SU-DHL-6 (cell line): ENCODE measurements around the gene WDR5.

Experiments
- H2AFZ ChIP-seq: fragments of 200-600 bp; sonication (generic); 2 replicates; pipeline ENCODE4 v1.6.1; 2014; ENCODE audit warnings: low read depth, mild to moderate bottlenecking, moderate library complexity, mixed read lengths, antibody characterized with exemption, low read length; ENCODE audit not compliant: severe bottlenecking
- H3F3A ChIP-seq: fragments of 200-600 bp; shearing (Covaris generic); 2 replicates; pipeline ENCODE4 v1.6.0; 2016; ENCODE audit warnings: antibody characterized with exemption, mild to moderate bottlenecking; ENCODE audit not compliant: insufficient read depth
- H3K27ac ChIP-seq: fragments of 200-600 bp; sonication (generic); 2 replicates; pipeline ENCODE4 v1.5.1; 2016; ENCODE audit warnings: low read depth, mild to moderate bottlenecking, low read length, moderate library complexity, mixed read lengths
- H3K27me3 ChIP-seq: fragments of 200-600 bp; sonication (generic), shearing (Covaris generic); 2 replicates; pipeline ENCODE4 v1.6.0; 2014; ENCODE audit warnings: mild to moderate bottlenecking, low read length
- H3K36me3 ChIP-seq: fragments of 200-600 bp; sonication (generic); 2 replicates; pipeline ENCODE4 v1.6.1; 2014; ENCODE audit warnings: mild to moderate bottlenecking, low read length, mixed read lengths
- H3K4me2 ChIP-seq: fragments of 300-600, 200-600 bp; shearing (Covaris generic), sonication (generic); 2 replicates; pipeline ENCODE4 v1.6.0; 2014; ENCODE audit warnings: low read length, low read depth, mild to moderate bottlenecking; ENCODE audit not compliant: poor library complexity, severe bottlenecking
- H3K4me3 ChIP-seq: fragments of 200-600 bp; sonication (generic); 2 replicates; pipeline ENCODE4 v1.5.1; 2014; ENCODE audit warnings: antibody characterized with exemption, low read length, mild to moderate bottlenecking, mixed read lengths; ENCODE audit not compliant: insufficient read depth, poor library complexity, severe bottlenecking
- H3K79me2 ChIP-seq: fragments of 200-600 bp; sonication (generic); 2 replicates; pipeline ENCODE4 v1.6.1; 2014; ENCODE audit warnings: mild to moderate bottlenecking, low read length, moderate library complexity; ENCODE audit not compliant: insufficient read depth
- H3K9ac ChIP-seq: fragments of 200-600 bp; sonication (generic); 2 replicates; pipeline ENCODE4 v1.7.0; 2014; ENCODE audit warnings: mild to moderate bottlenecking, low read length
- H3K9me2 ChIP-seq: fragments of 200-600 bp; sonication (generic); replicated peaks from 2 replicates; pipeline ENCODE4 v1.6.1; 2014; ENCODE audit warnings: low read length; ENCODE audit not compliant: insufficient read depth
- H3K9me3 ChIP-seq: fragments of 200-600 bp; sonication (generic); 2 replicates; pipeline ENCODE4 v1.6.1; 2014; ENCODE audit warnings: low read length, mixed read lengths; ENCODE audit not compliant: insufficient read depth
- H4K20me1 ChIP-seq: fragments of 200-600 bp; sonication (generic); 2 replicates; pipeline ENCODE4 v1.6.1; 2014; ENCODE audit warnings: low read depth, mild to moderate bottlenecking, antibody characterized with exemption, low read length, moderate library complexity, mixed read lengths
- CTCF ChIP-seq: fragments of 200-600 bp; sonication (generic); IDR thresholded peaks from one replicate; pipeline ENCODE4 v1.5.1; 2017; ENCODE audit warnings: antibody characterized with exemption, mild to moderate bottlenecking, low read length, moderate library complexity; ENCODE audit not compliant: insufficient read depth, poor library complexity, severe bottlenecking
- EZH2phosphoT487 ChIP-seq: fragments of 200-600 bp; sonication (generic), shearing (Covaris generic); conservative IDR thresholded peaks from 2 replicates; pipeline ENCODE4 v1.6.1; 2018; ENCODE audit warnings: mild to moderate bottlenecking, antibody characterized with exemption, low read length, moderate library complexity, mixed read lengths

The WDR5 gene

DNA sequence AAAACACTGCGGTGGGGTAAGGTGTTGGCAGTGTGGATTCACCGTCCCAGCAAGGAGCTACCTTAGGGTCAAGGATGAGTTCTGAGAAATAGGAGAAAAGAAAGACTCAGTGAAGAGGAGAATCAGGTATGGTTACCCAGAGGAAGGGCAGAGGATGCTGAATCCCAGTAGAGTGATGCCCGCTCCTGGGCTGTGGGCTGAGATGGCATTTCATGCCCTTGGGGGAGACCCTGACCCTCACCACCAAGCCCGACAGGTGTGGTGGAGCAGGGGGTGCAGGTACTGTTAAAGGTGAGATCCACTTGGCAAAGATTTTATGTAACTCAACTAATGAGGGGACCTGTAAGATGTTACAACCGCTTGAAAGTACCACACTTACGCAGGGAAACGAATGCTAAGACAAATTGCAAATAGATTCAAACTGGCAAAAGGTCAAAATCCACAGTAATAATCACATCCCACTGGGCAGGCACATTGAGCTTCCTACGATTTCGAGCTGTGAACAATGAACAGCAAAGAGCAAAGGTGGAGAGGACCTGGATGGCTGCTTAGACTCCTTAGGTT lies 26.4 kb downstream of the WDR5 start:
- Histone ChIP-seq H3K79me2 (no peaks in the 10 kb centered on the region), H3K36me3 (no peaks in the 10 kb centered on the region), H3K9me2 (no peaks in the 10 kb centered on the region), H3K27me3 (no peaks in the 10 kb centered on the region), H3F3A (no peaks in the 10 kb centered on the region), H2AFZ (no peak overlapping the region), H3K27ac (no peak overlapping the region), H3K4me3 (no peak overlapping the region), H3K9ac (no peak overlapping the region), H3K9me3 (no peaks in the 10 kb centered on the region), H4K20me1 (no peaks in the 10 kb centered on the region), H3K4me2 (no peak overlapping the region)
- TF ChIP-seq EZH2phosphoT487 = no peak
- TF ChIP-seq CTCF = no peak

GRCh38 chr9:134162926-134163370 lies 27.1 kb downstream of the WDR5 start:
- Histone ChIP-seq H3K27ac (no peak overlapping the region), H3K9me2 (no peaks in the 10 kb centered on the region), H3K4me3 (no peak overlapping the region), H3K9me3 (no peaks in the 10 kb centered on the region), H3K36me3 (no peaks in the 10 kb centered on the region), H3K79me2 (no peaks in the 10 kb centered on the region), H2AFZ (no peak overlapping the region), H3F3A (no peaks in the 10 kb centered on the region), H3K9ac (no peak overlapping the region), H3K4me2 (no peak overlapping the region), H4K20me1 (no peaks in the 10 kb centered on the region), H3K27me3 (no peaks in the 10 kb centered on the region)
- TF ChIP-seq EZH2phosphoT487 = no peak
- no peak for TF ChIP-seq CTCF

GRCh38 chr9:134163371-134164196 lies 27.7 kb downstream of the WDR5 start:
- Histone ChIP-seq H2AFZ (peak overlapping the region; percentile 58), H4K20me1 (no peaks in the 10 kb centered on the region), H3K36me3 (no peaks in the 10 kb centered on the region), H3K9me2 (no peaks in the 10 kb centered on the region), H3K4me3 (no peak overlapping the region), H3K9me3 (no peaks in the 10 kb centered on the region), H3F3A (no peaks in the 10 kb centered on the region), H3K9ac (no peak overlapping the region), H3K27me3 (no peaks in the 10 kb centered on the region), H3K4me2 (no peak overlapping the region), H3K27ac (no peak overlapping the region), H3K79me2 (no peaks in the 10 kb centered on the region)
- TF ChIP-seq CTCF = no peak
- no peak for TF ChIP-seq EZH2phosphoT487
